ENCODE measurements around the gene AKAP11. TPM values are rescaled to one million over a fixed set of nuclear protein-coding genes. Genes with fewer than 3 reads are reported as not detected.

AKAP11 gene
- total and polyA plus RNA-seq, 2 donors (not counting 1 experiment from before 2014, with no cell fraction given) = 27.8 to 34.0 TPM

DNA sequence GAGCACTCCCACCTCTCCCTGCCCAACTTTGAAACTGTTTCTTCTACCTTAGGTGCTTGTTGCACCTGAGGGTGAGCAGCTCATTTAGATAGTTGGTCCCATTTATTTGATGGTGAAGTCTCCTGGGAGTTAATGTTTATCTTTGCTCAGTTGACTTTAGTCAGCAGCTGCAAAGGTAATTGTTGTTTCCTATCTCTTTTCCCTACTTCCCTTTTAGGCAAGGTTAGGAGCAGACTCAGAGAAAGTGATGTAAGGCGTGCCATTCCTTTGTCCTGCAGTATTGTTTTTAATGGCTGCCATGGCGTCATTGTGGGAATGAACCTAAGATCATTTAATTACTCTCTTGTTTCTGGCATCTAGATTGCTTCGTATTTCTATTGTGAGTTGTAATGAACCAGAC lies 11.6 kb downstream of the AKAP11 start:
- Histone ChIP-seq H3K27ac (ENCODE audit: insufficient read depth, low read length) (no peak overlapping the region), H3K4me3 (replicated peaks in 1 of 4; ENCODE audit: control extremely low read depth in 1 of 4, insufficient read depth in 1 of 4, low read depth in 3 of 4, low read length in 4 of 4) (no peak overlapping the region), H3K79me2 (ENCODE audit: control insufficient read depth, insufficient read depth, low read length) (peaks cover 44% of the 10 kb centered on the region), H4K20me1 (ENCODE audit: control insufficient read depth, extremely low read depth, insufficient read depth, low read length) (peaks cover 2% of the 10 kb centered on the region), H3K27me3 (ENCODE audit: control insufficient read depth, insufficient read depth, low read length) (no peaks in the 10 kb centered on the region), H3K36me3 (ENCODE audit: control insufficient read depth, insufficient read depth, low read length) (no peaks in the 10 kb centered on the region), H3K4me1 (ENCODE audit: control insufficient read depth, extremely low read depth, insufficient read depth, low read length) (no peaks in the 10 kb centered on the region), H3K9me3 (ENCODE audit: control insufficient read depth, insufficient read depth, low read depth, low read length) (no peaks in the 10 kb centered on the region), H2AFZ (ENCODE audit: low read length) (no peak overlapping the region), H3K4me2 (ENCODE audit: extremely low read depth, insufficient read depth, low read length) (no peak overlapping the region), H3K9ac (ENCODE audit: insufficient read depth, low read length) (no peak overlapping the region)
- no peak for DNase-seq (ENCODE audit: low read depth in 2 of 2)
- TF ChIP-seq, protein P1, sequence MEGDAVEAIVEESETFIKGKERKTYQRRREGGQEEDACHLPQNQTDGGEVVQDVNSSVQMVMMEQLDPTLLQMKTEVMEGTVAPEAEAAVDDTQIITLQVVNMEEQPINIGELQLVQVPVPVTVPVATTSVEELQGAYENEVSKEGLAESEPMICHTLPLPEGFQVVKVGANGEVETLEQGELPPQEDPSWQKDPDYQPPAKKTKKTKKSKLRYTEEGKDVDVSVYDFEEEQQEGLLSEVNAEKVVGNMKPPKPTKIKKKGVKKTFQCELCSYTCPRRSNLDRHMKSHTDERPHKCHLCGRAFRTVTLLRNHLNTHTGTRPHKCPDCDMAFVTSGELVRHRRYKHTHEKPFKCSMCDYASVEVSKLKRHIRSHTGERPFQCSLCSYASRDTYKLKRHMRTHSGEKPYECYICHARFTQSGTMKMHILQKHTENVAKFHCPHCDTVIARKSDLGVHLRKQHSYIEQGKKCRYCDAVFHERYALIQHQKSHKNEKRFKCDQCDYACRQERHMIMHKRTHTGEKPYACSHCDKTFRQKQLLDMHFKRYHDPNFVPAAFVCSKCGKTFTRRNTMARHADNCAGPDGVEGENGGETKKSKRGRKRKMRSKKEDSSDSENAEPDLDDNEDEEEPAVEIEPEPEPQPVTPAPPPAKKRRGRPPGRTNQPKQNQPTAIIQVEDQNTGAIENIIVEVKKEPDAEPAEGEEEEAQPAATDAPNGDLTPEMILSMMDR (conservative IDR thresholded peaks at IDR 0.05 in 1 of 2, IDR thresholded peaks at IDR 0.05 in 1 of 2; ENCODE audit: low read depth in 1 of 2, low read length in 2 of 2) = no peak
- no peak for TF ChIP-seq EZH2 (IDR thresholded peaks at IDR 0.05; ENCODE audit: low read length, missing control alignments)

DNA sequence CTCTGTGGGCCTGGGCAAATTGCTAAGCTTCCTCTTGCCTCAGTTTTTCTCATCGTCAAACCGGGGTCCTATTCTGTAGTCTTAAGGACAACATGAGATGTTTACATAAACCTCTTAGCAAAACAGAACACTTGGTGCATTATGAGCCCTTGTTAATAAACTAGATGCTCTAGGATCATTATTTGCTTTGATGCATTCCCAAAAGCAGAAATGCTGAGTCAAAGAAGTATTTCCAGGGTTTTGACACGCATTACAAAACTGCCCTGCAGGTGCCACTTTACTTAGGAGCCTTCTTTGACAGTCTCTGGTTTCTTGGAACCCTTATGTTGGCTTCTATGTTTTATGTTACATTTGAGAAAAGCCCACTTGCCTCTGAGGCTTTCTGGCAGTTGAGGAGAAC lies 12.1 kb downstream of the AKAP11 start:
- Histone ChIP-seq H3K79me2 (ENCODE audit: control insufficient read depth, insufficient read depth, low read length) (peaks cover 40% of the 10 kb centered on the region), H3K27me3 (ENCODE audit: control insufficient read depth, insufficient read depth, low read length) (no peaks in the 10 kb centered on the region), H3K9me3 (ENCODE audit: control insufficient read depth, insufficient read depth, low read depth, low read length) (no peaks in the 10 kb centered on the region), H3K4me3 (replicated peaks in 1 of 4; ENCODE audit: control extremely low read depth in 1 of 4, insufficient read depth in 1 of 4, low read depth in 3 of 4, low read length in 4 of 4) (no peak overlapping the region), H3K4me2 (ENCODE audit: extremely low read depth, insufficient read depth, low read length) (no peak overlapping the region), H4K20me1 (ENCODE audit: control insufficient read depth, extremely low read depth, insufficient read depth, low read length) (peaks cover 2% of the 10 kb centered on the region), H3K27ac (ENCODE audit: insufficient read depth, low read length) (no peak overlapping the region), H3K9ac (ENCODE audit: insufficient read depth, low read length) (no peak overlapping the region), H3K4me1 (ENCODE audit: control insufficient read depth, extremely low read depth, insufficient read depth, low read length) (no peaks in the 10 kb centered on the region), H2AFZ (ENCODE audit: low read length) (no peak overlapping the region), H3K36me3 (ENCODE audit: control insufficient read depth, insufficient read depth, low read length) (no peaks in the 10 kb centered on the region)
- DNase-seq (ENCODE audit: low read depth in 2 of 2) = no peak
- TF ChIP-seq, protein P1 (conservative IDR thresholded peaks at IDR 0.05 in 1 of 2, IDR thresholded peaks at IDR 0.05 in 1 of 2; ENCODE audit: low read depth in 1 of 2, low read length in 2 of 2) = no peak
- no peak for TF ChIP-seq EZH2 (IDR thresholded peaks at IDR 0.05; ENCODE audit: low read length, missing control alignments)

DNA sequence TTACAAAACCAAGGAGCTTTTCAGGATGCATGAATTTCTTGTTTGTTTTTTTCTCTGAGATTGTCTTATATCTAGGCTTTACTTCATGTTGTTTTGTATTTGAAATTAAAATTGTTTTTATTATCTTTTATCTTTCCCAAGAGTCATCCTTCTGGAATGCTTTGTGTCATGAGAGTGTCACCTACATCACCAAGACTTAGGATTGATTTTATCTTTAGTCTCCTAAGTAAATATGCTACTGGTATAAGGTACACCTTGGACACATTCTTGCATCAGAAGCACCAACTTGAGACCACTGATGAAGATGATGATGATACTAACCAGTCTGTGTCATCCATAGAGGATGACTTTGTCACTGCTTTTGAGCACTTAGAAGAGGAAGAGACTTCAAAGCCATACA lies 26.4 kb downstream of the AKAP11 start:
- no peak overlapping the region for H3K4me2 ChIP-seq (ENCODE audit: extremely low read depth, insufficient read depth, low read length)
- no peaks in the 10 kb centered on the region for H3K4me1 ChIP-seq (ENCODE audit: control insufficient read depth, extremely low read depth, insufficient read depth, low read length)
- peaks cover 11% of the 10 kb centered on the region for H3K36me3 ChIP-seq (ENCODE audit: control insufficient read depth, insufficient read depth, low read length)
- no peaks in the 10 kb centered on the region for H3K27me3 ChIP-seq (ENCODE audit: control insufficient read depth, insufficient read depth, low read length)
- no peak overlapping the region for H3K9ac ChIP-seq (ENCODE audit: insufficient read depth, low read length)
- TF ChIP-seq, protein P1 (conservative IDR thresholded peaks at IDR 0.05 in 1 of 2, IDR thresholded peaks at IDR 0.05 in 1 of 2; ENCODE audit: low read depth in 1 of 2, low read length in 2 of 2) = no peak
- TF ChIP-seq EZH2 (IDR thresholded peaks at IDR 0.05; ENCODE audit: low read length, missing control alignments) = no peak
- H2AFZ ChIP-seq (ENCODE audit: low read length) = no peak overlapping the region
- H3K4me3 ChIP-seq (replicated peaks in 1 of 4; ENCODE audit: control extremely low read depth in 1 of 4, insufficient read depth in 1 of 4, low read depth in 3 of 4, low read length in 4 of 4) = no peak overlapping the region
- DNase-seq (ENCODE audit: low read depth in 2 of 2) = no peak
- H3K27ac ChIP-seq (ENCODE audit: insufficient read depth, low read length) = no peak overlapping the region
- no peaks in the 10 kb centered on the region for H3K79me2 ChIP-seq (ENCODE audit: control insufficient read depth, insufficient read depth, low read length)
- no peaks in the 10 kb centered on the region for H4K20me1 ChIP-seq (ENCODE audit: control insufficient read depth, extremely low read depth, insufficient read depth, low read length)
- H3K9me3 ChIP-seq (ENCODE audit: control insufficient read depth, insufficient read depth, low read depth, low read length) = no peaks in the 10 kb centered on the region
